Activated CD4-positive, alpha-beta T cell treated with anti-CD3 and anti-CD28 coated beads, Interleukin-2, amount 50 U/mL, for 4 hours (primary cell): ENCODE measurements around the gene ACVR2A.

Experiments
- DNase-seq, 2 experiments: peaks; one replicate each; pipeline ENCODE4 v3.0.0-alpha.2; 2020

ACVR2A gene

GRCh38 chr2:147927053-147927588 is 82.3 kb downstream of the ACVR2A start:
- no peak for DNase-seq

- DNase-seq, result no peak
Measured at GRCh38 chr2:147933931-147934330, 89.1 kb downstream of the ACVR2A start.

- no peak for DNase-seq
Measured at GRCh38 chr2:147934881-147935620, 90.2 kb downstream of the ACVR2A start.

GRCh38 chr2:147937744-147938349 is 93.0 kb downstream of the ACVR2A start:
- no peak for DNase-seq

GRCh38 chr2:147939313-147939712 is 94.5 kb downstream of the ACVR2A start:
- DNase-seq, result no peak

- DNase-seq, result no peak
Measured at GRCh38 chr2:147945660-147946059, 100.8 kb downstream of the ACVR2A start.

- no peak for DNase-seq
Measured at GRCh38 chr2:147952118-147952517, 107.3 kb downstream of the ACVR2A start.

GRCh38 chr2:147968571-147968970 is 123.7 kb downstream of the ACVR2A start:
- DNase-seq, result no peak

GRCh38 chr2:147976102-147976501 is 131.3 kb downstream of the ACVR2A start:
- no peak for DNase-seq

- no peak for DNase-seq
Measured at GRCh38 chr2:147977679-147978078, 132.8 kb downstream of the ACVR2A start.
